Measurements from ENCODE around the gene RPS14. TPM values are rescaled to one million over a fixed set of nuclear protein-coding genes. Genes with fewer than 3 reads are reported as not detected.
"Not testable (repeated sequence)": the region's sequence is repeated elsewhere in the genome, so short reads cannot be mapped to it uniquely, and the experiment has no call there.

The RPS14 gene
- total RNA-seq, 1 experiment from 2014 or later: 3,804 TPM

GRCh38 chr5:150446088-150446487 is 3.5 kb downstream of the RPS14 start:
- DNase-seq (ENCODE audit: low spot score): no peak

GRCh38 chr5:150444770-150445169 is 4.8 kb downstream of the RPS14 start:
- no peak for DNase-seq (ENCODE audit: low spot score)

GRCh38 chr5:150443242-150444075 is 6.1 kb downstream of the RPS14 start:
- no peak for DNase-seq (ENCODE audit: low spot score)

GRCh38 chr5:150442699-150443080 is 6.8 kb downstream of the RPS14 start:
- DNase-seq (ENCODE audit: low spot score): no peak

- peak; percentile 41 for DNase-seq (ENCODE audit: low spot score)
Measured at GRCh38 chr5:150441813-150442698, 7.5 kb downstream of the RPS14 start.

- DNase-seq (ENCODE audit: low spot score): peak; percentile 32
Measured at GRCh38 chr5:150440948-150441812, 8.4 kb downstream of the RPS14 start.

GRCh38 chr5:150438873-150439546 is 10.5 kb downstream of the RPS14 start:
- peak; percentile 47 for DNase-seq (ENCODE audit: low spot score)

GRCh38 chr5:150436141-150436680 is 13.3 kb downstream of the RPS14 start:
- peak; percentile 89 for DNase-seq (ENCODE audit: low spot score)

GRCh38 chr5:150434464-150434863 is 15.1 kb downstream of the RPS14 start:
- DNase-seq (ENCODE audit: low spot score): peak; percentile 30

GRCh38 chr5:150431574-150431973 is 18.0 kb downstream of the RPS14 start:
- DNase-seq (ENCODE audit: low spot score): no peak

- DNase-seq (ENCODE audit: low spot score): no peak
Measured at GRCh38 chr5:150431048-150431447, 18.5 kb downstream of the RPS14 start.

GRCh38 chr5:150429410-150429873 is 20.1 kb downstream of the RPS14 start:
- no peak for DNase-seq (ENCODE audit: low spot score)

GRCh38 chr5:150428978-150429377 is 20.6 kb downstream of the RPS14 start:
- DNase-seq (ENCODE audit: low spot score): no peak

GRCh38 chr5:150428106-150428876 is 21.2 kb downstream of the RPS14 start:
- DNase-seq (ENCODE audit: low spot score): no peak

GRCh38 chr5:150426165-150426564 is 23.4 kb downstream of the RPS14 start:
- DNase-seq (ENCODE audit: low spot score): not testable (repeated sequence)

- DNase-seq (ENCODE audit: low spot score): no peak
Measured at GRCh38 chr5:150422758-150423157, 26.8 kb downstream of the RPS14 start.

GRCh38 chr5:150422075-150422474 is 27.5 kb downstream of the RPS14 start:
- DNase-seq (ENCODE audit: low spot score): no peak

GRCh38 chr5:150419630-150420270 is 29.8 kb downstream of the RPS14 start:
- DNase-seq (ENCODE audit: low spot score): no peak

Data from A172 (cell line).